HG02981 (cell line): ENCODE measurements around the gene BRF1.
A peak's percentile ranks its signal among the peaks of the same experiment; 100 is the strongest.

ENCODE experiments used
- ATAC-seq: cut with Tn5 transposase; IDR thresholded peaks from one replicate; pipeline ENCODE4 v1.9.1; 2021; ENCODE audit warnings: mild to moderate bottlenecking, moderate library complexity; ENCODE audit not compliant: unreplicated experiment

Gene BRF1

DNA sequence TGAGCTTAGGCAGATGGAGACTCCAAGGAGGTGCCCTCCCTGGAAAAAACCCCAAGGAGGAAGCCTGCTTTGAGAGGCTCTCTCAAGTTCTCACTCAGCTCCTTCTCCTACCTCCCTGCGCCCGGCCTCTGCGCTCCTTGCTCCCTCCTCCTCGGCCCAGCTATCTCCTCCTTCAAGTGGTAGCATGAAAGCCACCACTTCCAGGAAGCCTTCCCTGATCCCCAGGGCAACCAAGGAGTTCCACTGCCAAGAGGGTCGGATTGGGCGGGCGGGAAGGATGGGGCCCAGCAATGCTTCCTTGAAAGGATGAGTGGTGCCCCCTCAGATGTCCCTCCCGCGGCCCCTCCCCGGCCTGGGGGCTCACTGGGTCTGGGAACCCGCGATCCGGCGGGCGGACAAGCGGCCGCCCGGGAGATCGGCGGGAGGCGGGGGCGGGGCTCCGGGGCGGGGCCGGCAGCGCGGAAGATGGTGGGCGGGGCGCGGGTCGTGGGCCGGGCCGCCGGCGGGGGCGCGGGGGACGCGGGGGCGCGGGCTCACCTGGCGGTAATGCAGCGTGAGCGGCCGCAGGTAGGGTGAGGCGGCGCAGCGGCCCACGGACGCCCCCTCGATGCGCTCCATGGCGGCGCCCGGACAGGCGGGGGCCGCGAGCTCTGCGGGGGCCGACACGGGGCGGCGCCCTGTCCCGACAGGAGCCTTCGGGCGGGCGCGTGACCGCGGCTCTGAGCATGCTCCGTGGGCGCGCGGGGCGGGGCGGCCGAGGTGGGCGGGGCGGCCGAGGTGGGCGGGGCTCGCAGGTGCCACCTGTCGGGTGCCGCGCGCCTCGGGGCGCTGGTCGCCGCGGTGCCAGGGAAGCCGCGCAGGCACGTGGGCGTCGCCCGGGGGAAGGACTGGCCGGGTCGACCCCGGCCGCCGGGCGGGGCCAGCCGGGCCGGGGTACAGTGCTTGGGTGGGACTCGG, 119.9 kb downstream of the BRF1 start, which contains the start of gene NUDT14:
Gene NUDT14 (minus strand): TSS at position 721 of the 957 bp plus-strand sequence. CDS start 103 bp downstream, at position 618.
- ATAC-seq = peak; percentile 57

DNA sequence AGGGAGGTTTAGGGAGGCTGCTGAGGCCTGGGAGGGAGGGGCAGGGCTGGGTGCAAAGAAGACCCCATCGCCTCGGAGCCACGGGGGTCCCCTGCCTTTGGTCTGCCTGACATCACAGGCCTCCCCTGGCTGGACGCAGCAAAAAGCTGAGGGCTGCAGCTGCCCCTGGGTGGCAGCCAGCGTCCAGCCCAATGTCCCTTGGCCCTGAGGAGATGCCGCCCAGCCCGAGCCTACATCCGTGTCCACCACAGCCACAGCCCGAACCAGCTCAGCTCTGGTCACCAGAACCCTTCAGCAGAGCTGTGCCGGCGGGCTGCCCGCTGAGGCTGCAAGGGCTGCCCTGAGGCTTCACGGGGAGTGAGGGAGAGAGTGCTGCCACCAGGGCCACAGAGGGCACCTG, 121.6 kb downstream of the BRF1 start:
- no peak for ATAC-seq

DNA sequence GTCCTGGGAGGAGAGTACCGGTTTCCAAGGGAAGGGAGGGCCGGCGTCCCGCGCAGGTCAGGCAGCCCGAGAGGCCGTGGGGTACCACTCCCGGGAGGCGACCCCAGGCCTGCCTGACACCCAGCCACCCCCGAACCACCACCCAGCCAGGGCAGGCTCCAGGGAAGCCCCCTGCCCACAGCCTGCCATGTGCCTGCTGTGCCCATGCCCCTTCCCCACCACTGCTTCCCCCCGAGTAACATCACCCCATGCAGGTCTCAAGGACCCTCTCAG, 122.0 kb downstream of the BRF1 start:
- no peak for ATAC-seq

DNA sequence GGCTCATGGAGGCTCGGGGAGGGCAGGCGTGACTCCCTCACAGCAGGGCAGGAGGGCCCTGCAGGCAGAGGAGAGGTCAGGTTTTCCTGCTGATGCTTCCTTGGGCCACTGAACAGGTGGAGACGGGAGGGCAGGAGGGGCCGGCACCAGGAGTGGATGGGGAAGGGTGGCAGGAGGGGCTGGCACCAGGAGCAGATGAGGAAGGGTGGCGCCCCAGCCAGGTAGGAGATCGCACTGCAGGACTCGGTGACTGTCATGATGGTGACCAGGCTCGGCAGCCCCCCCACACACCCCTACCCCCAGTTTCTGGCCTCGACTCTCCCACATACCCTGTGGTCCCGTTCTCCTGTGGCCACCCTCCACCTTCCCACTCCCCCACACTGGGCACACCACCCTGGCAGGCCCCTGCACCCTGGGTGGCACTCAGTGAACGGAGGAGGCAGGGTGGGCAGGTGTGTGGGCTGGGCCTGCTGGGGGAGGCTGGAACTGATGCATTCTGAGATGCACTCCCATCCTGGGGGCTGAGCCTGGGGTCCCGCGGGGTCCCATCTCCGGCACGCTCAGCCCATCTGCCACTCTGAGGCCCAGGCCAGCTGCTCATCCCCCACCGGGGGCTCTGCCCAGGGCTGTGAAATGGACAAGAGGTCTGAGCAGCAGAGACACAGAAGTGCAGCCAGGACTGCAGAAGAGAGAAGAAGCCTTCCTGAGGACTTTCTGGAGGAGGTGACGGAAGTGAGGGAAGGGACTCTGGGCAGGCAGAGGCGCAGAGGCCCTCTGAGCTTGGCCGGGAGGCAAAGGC, 122.5 kb downstream of the BRF1 start:
- ATAC-seq = no peak

DNA sequence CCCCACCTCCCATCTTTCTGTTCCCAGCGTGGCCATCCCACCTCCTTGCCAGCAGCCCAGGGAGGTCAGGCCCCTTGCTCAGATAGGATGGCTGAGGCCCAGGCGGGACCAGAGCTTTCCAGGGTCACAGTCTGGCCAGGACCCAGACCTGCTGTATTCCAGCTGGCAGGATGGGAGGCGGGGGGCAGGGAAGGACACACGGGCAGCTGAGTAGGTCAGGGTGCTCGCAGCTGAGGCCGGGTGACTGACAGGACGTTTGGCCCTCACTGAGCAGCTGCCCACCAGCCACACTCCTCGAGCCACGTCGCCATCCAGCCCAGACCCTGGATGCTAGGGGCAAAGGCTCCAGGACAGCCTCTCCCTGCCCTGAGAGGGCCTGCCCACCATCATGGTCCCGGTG, 123.7 kb downstream of the BRF1 start:
- no peak for ATAC-seq

DNA sequence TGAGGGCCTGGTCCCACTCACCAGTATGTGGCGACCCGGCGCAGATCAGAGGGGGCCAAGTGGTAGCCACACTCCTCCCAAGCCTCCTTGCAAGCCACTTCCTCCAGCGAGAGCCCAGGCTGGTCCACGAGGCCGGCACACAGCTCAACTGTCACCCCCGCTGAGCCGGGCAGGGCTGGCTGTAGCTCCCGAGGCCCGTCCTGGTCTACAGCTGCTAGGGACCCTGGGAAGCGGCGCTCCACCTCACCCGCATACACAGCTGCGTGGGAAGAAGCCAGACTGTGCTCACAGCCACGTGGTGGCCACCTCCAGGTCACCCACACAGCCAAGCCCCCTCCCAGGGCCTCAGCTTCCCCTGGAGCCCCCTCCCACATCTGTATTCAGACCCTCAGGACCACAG, 124.3 kb downstream of the BRF1 start:
- no peak for ATAC-seq

DNA sequence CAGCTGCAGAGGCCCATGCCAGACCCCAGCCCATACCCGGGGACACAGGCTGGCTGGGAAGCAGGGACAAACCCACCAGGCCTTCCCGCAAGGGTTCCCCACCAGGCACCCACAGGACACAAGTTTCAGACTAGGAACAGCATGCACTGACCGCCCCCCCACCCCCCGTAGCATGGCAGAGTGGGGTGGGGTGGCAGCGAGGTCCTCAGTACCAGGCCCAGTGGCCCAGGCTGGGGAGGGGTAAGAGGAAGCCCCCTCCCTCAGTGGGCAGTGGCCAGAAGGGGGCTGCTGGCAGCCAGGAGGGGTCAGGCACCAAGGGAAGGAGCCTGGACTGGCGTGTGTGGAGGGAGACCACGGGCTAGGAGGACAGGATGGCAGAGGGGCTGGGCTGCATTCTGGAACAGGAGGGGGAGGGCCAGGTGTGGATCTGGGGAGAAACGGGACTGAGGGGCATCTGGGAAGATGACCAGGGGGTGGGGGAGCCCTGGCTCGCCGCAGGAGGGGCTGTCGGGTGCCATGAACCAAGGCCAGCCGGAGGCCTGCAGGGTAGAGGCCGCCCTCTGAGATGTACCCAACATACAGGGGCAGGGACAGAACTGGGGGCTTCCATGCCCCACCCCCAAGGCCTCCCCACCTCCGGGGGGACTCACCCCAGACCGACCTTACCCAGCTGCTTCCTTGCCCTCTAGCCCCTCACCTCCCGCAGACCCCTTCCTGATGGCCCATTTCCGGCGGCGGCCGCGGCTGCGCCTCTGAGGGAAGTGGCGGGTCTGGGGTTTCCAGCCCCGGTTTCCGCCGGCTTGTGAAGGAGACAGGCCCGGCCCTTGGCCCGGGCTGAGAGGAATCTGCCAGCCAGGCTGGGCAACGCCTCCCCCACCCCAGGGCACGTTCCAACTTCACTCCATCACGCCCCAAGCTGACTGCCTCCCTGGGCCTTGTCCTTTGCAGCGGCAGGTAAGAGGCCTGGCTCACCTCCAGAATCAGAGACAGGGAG, 126.6 kb downstream of the BRF1 start:
- ATAC-seq = no peak

DNA sequence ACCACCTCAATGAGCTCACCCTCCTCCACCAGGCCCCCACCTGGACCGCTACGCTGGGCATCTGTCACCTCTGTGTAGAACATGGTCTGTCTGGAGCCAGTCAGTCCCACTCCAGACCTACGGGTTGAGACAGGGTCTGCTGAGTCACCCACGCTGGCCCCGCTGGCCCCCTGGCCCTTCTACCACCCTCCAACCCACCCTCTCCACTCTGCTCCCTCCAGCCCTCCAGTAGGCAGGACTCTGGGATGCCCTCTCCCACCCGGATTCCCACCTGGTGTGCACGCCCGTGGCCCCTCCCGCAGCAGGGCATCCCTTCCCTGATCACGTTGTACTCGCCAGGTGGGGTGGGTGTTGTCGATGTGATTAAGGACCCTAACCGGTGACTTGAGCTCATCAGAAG, 127.7 kb downstream of the BRF1 start:
- ATAC-seq = no peak

DNA sequence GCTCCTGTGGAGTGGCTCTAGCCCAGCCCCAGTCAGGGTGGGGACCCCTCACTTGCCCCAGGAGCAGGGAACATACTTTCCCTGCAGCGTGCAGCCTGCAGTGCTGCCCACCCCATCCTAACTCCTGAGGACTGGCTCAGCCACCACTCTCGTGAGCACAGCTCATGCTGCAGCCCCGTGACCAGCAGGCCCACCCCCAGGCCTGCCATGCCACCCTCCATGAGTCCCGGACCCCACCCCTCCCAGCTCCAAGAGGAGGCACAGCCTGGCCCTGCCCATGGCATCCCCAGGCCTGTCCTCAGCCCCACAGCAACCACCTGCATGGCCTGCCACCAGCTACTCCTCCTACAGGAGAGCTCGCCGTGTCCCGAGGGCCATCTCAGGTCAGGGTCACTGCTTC, 128.3 kb downstream of the BRF1 start:
- no peak for ATAC-seq

DNA sequence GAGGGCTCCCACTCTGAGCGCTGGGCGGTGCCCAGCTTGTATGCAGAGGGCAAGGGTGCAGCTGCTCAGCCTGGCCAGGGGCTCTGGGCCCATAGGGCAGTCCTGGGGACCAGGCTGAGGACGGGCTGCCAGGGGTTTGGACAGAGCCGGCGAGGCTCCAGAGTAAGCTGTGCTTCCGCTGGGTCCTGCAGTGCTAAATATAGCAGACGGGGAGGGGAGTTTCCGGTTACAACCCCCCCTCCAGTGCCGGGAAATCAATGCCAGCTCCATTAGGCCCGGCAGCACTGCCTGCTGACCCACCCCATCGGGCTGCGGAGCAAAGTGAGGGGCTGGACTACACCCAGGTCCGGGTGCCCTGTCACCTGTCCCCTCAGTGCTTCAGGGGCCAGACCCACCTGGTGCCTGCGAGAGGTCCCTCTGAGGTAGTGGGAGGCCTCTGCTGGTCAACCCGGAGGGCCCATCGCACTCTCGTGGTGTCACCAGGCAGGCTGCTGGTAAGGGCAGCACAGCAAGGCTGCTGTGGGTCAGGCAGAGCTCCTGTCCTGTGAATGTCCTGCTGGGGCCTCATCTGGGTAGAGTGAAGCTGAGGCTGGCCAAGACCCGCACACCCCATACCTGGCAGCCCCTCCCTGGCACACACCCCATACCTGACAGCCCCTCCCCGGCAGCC, 129.7 kb downstream of the BRF1 start:
- no peak for ATAC-seq

DNA sequence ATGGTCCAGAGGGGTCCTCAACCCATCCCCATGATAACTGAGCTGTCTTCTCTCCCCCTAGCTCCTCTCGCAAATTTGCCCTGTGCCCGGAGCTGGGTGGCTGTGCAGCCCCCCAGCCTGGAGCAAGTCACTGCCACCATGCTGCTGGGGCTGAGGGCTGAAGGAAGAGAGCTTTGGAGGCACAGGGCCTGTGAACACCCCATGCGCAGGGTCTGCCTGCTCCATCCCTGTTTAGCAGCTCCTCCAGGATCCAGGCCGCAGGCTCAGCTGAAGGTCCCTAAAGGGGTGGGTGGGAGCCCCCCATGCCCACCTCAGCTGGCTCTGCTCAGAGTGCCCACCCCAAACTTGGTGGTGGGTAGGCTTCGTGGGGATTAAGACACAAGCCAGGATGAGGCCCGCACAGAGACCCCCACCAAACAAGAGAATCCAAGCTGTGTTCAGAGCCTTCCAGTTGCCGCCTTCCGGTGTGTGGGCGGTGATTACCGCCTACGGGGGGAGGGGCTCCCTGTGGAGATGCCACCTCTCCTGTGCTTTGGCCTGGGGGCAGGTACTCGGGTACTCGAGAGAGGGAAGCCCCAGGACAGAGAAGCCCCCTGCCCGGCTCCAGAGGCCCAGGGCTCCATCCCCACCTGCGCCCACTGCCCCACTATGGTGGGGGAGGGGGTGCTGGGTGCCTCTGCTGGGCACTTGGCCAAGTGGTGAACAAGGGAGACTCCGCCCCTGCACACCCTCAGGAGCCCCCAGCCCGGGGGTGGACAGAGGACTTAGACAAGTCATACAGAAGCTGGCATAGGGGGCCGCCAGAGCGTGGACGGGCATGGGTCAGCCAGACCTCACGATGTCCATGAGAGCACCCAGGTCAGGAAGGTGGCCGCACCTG, 130.8 kb downstream of the BRF1 start:
- ATAC-seq = no peak

DNA sequence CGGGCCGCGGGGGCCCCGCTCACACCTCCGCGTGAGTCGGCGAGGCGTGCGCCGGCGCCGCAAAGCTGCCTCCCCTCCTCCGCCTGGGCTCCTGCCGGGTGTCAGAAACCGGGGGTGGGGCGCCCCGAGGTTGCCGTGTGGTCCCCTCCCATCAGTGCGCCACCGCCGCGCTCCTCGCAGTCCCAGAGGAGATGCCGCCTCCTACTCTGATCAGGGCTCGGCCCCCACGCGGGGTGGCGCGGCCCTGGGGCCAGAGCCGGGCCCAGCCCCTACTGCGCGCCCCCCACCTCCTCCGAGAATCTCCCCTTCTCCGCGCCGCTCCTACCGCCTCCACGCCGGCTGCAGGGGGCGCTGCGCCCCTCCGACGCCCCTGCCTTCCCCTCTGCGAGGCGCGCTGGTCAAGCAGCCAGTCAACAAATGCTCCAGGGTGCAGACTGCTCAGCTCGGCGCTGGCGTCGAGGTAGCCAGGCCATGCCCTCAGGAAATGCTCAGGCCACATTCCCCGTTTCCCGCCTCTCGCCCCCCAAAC, 131.8 kb downstream of the BRF1 start:
- no peak for ATAC-seq

DNA sequence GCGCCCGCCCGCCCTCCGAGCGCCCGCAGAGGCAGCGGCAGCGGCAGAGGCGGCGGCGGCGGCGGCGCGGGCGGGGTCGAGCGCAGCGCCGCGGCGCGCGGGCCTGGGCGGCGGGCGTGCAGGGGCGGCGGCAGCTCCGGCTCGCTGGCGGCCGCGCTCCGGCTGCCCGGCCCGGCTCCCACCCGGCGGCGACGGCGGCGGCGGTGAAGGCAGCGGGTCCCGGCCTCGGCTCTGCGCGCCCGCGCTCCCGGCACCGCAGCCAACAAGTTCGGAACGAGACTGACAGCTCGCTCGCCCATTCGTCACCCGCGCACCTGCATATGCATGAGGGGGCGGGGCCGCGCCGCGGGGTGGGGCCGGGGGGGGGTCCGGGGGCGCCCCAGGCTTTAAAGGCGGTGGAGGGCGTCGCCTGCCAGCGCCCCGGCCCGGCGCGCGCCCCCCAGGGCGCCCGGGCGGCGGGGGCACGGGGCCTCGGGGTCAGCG, 132.3 kb downstream of the BRF1 start, which contains the start of gene JAG2:
Gene JAG2 (minus strand): TSS at position 281 of the 483 bp plus-strand sequence. CDS start 356 bp downstream, outside the sequence.
- no peak for ATAC-seq

DNA sequence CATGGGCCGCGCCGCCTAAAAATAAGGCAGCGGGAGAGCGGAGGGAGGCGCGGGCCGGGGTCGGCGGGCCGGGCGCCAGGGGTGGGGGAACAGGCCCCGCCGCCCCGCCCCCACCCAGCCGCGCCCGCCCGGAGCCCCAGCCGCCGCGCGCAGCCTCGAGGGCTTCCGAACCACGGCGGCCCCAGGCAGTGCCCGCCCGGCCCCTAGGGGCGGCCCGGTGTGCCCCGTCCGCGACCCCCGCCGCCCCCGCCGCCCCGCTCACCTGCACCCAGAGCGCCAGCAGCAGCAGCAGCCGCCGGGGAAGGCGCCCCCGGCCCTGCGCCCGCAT, 132.7 kb downstream of the BRF1 start:
- ATAC-seq = no peak

DNA sequence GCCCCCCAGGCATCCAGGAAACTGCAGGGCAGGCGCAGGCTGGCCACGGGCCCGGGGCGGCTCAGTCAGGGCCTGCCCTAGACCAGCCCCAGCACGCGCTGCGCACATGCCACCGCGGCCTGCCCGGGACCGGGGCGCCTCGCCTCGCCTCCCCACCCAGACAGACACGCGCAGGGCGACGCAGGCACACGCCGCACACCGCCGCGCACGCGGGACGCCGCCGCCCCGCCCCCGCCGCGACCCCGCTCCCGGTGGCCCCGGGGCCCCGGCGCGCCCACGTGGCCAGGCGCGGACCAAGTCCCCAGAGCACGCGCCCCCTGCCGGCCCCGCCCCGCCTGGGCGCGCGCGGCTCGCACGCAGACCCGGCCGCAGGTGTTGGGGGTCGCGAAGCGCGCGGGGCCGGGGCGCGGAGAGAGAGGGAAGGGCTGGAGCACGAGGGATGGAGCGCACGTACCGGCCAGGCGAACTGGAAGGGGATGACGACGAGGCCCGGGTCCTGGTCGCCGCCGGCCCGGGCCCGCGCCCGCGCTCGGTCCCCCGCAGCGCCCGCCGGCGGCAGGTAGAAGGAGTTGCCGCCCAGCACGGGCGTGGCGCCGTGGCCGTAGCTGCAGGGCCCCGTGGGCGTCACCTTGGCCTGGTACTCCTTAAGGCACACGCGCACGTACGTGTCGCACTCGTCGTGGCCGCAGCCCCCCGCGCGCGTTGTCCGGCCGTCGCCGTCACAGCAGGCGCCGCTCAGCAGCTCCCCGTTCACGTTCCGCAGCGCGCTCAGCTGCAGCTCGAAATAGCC, 133.3 kb downstream of the BRF1 start:
- no peak for ATAC-seq

DNA sequence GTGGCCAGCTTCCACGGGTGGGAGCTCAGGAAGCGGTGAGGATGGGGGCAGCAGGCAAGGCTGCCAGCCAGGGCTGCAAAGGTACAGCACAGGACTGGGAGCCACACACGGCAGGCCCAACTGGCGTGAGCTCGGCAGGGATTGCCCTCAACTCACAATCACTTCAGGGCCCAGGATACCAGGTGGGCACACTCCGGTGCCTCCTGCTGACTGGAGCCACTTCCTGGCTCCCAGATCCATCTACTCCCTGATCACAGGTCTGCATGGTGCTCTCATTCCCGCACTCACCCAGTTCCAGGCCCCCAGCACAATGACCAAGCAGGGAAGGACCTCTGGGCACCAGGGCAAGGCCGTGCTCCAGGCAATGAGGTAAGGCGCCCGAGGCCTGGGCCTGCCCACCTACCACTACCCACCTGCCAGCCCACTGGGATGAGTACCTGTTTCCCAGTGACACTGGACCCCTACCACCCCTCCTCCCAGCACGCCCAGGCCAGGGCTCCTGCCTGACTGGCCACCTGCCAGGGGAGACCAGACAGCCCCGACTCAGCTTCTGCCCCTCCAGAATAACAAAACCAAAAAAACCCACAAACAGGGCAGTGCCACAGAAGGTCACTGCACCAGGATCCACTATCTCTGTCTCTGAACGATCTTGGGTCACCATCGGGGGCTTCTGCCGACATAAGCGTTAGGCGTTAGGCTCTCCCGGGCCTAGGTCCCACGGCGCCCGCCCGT, 134.1 kb downstream of the BRF1 start:
- ATAC-seq = no peak

DNA sequence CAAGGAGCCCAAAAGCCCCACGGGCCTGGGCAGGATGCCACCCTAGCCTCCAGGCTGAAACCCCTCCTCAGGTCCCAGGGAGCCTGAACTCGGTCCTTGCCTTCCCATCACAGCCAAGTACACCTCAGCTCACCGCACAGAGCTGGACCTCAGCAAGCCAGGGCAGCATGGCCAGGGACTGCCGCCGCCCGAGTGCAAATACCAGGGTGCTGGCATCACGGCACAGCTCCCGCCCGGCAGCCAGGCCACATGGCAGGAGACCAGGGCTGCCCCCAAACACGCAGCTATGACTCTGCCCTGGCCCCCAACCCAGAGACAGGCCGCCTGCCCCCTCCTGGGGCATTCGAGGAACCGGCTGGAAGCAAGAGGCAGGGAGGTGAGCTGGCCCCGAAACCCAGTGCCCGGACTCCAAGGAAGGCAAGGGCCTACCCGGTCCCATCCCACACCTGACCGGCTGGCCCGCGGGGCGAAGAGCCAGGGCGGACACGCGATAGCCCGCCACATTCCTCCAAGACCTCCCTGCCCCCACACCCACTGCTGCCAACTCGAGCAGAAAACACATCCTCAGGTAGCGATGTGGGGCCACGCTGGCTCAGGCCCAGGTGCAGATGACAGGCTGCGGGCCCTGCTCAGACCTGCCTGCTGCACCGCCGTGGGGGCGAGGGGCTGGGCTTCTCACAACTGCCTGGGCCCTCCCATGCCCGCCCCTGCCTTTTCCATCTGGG, 134.9 kb downstream of the BRF1 start:
- no peak for ATAC-seq
